PC-3 (cell line): Measurements from ENCODE around the gene KIF2B. TPM values are rescaled to one million over a fixed set of nuclear protein-coding genes. Genes with fewer than 3 reads are reported as not detected.

Experiments
- ATAC-seq: fragments of 200-7000 bp; cut with Tn5 transposase; 2 replicates; pipeline ENCODE4 v1.9.1; 2020; ENCODE audit warnings: mild to moderate bottlenecking, moderate library complexity
- Bru-seq: library from RNA; stranded (reverse); fragments of 400-500 nt; gene quantifications from one replicate; lab custom pipeline; 2021; lab: Mats Ljungman, UMichigan
- BruChase-seq, 2 experiments: library from RNA; stranded (reverse); fragments of 400-500 nt; gene quantifications; one replicate each; lab custom pipeline; 2021; lab: Mats Ljungman, UMichigan
- BruUV-seq: library from RNA; stranded (reverse); fragments of 400-500 nt; replicated peaks from 2 replicates; lab custom pipeline; 2021; lab: Mats Ljungman, UMichigan
- CTCF ChIA-PET: fragments of 300-600 bp; sonication (Branson Sonifier 250); formaldehyde crosslinking; loops from one replicate; lab custom pipeline; 2022; ENCODE audit warnings: antibody characterized with exemption; lab: Charles Lee
- POLR2A ChIA-PET: fragments of 300-600 bp; sonication (Branson Sonifier 250); formaldehyde crosslinking; loops from one replicate; lab custom pipeline; 2022; ENCODE audit warnings: antibody characterized with exemption; ENCODE audit not compliant: unreplicated experiment; lab: Charles Lee
- DNase-seq: peaks from one replicate; pipeline ENCODE4 v3.0.0-alpha.2; 2015
- H2AFZ ChIP-seq: fragments of 300-600 bp; sonication (generic); 2 replicates; pipeline ENCODE4 v1.6.0; 2016; ENCODE audit warnings: antibody characterized with exemption, low read length
- H3F3A ChIP-seq: fragments of 300-600 bp; sonication (generic); one replicate; pipeline ENCODE4 v1.6.0; 2017; ENCODE audit warnings: antibody characterized with exemption, low read length, control low read depth, mild to moderate bottlenecking; ENCODE audit not compliant: unreplicated experiment
- H3K27ac ChIP-seq: fragments of 300-600 bp; sonication (generic); 2 replicates; pipeline ENCODE4 v1.5.1; 2016; ENCODE audit warnings: mild to moderate bottlenecking, low read length
- H3K27me3 ChIP-seq: fragments of 300-600 bp; sonication (generic); 2 replicates; pipeline ENCODE4 v1.6.1; 2016; ENCODE audit warnings: low read length, mixed read lengths
- H3K36me3 ChIP-seq: fragments of 300-600 bp; sonication (generic); 2 replicates; pipeline ENCODE4 v1.6.1; 2016; ENCODE audit warnings: low read depth, mixed run types, low read length, mixed read lengths
- H3K4me1 ChIP-seq: fragments of 300-600 bp; sonication (generic); 2 replicates; pipeline ENCODE4 v1.5.1; 2016; ENCODE audit warnings: low read length; ENCODE audit not compliant: insufficient read depth
- H3K4me2 ChIP-seq: fragments of 300-600 bp; sonication (generic); 2 replicates; pipeline ENCODE4 v1.6.0; 2016; ENCODE audit warnings: low read length
- H3K4me3 ChIP-seq: fragments of 300-600 bp; sonication (generic); 2 replicates; pipeline ENCODE4 v1.5.1; 2016; ENCODE audit warnings: mild to moderate bottlenecking, low read length, mixed read lengths
- H3K79me2 ChIP-seq: fragments of 300-600 bp; sonication (generic); 2 replicates; pipeline ENCODE4 v1.6.1; 2017; ENCODE audit warnings: low read length, mixed read lengths
- H3K9ac ChIP-seq: fragments of 300-600 bp; sonication (generic); 2 replicates; pipeline ENCODE4 v1.6.0; 2016; ENCODE audit warnings: mild to moderate bottlenecking, low read length
- H3K9me2 ChIP-seq: fragments of 300-600 bp; sonication (generic); replicated peaks from 2 replicates; pipeline ENCODE4 v1.6.1; 2016; ENCODE audit warnings: mixed run types, low read length, mixed read lengths
- H3K9me3 ChIP-seq: fragments of 300-600 bp; sonication (generic); 2 replicates; pipeline ENCODE4 v1.6.1; 2016; ENCODE audit warnings: low read length, mixed read lengths
- H4K20me1 ChIP-seq: fragments of 300-600 bp; sonication (generic); 2 replicates; pipeline ENCODE4 v1.6.1; 2016; ENCODE audit warnings: low read length, mixed read lengths
- CTCF ChIP-seq: fragments of 300-600 bp; sonication (generic); conservative IDR thresholded peaks from 2 replicates; pipeline ENCODE4 v1.5.1; 2017; ENCODE audit warnings: antibody characterized with exemption, low read depth, mild to moderate bottlenecking, low read length
- EZH2 ChIP-seq: fragments of 300-600 bp; sonication (generic); IDR thresholded peaks from one replicate; pipeline ENCODE4 v1.6.1; 2017; ENCODE audit warnings: antibody characterized with exemption, mild to moderate bottlenecking, low read length; ENCODE audit not compliant: unreplicated experiment
- EZH2phosphoT487 ChIP-seq: fragments of 300-600 bp; sonication (generic); IDR thresholded peaks from 2 replicates; pipeline ENCODE4 v1.6.1; 2018; ENCODE audit warnings: mild to moderate bottlenecking, antibody characterized with exemption, low read length, borderline replicate concordance
- intact Hi-C: fragments of 100-400 bp; cut with micrococcal nuclease; formaldehyde crosslinking; loops from 2 replicates; pipeline ENCODE4 v1.9.0; 2023
- long read RNA-seq: library from polyadenylated mRNA; unstranded; transcript quantifications from one replicate; pipeline ENCODE4 v2.0.0, GENCODE V29; 2021; ENCODE audit not compliant: unreplicated experiment
- total RNA-seq: library from RNA; depleted of rRNA; stranded (reverse); fragments of >200 nt; gene quantifications from 2 replicates; pipeline ENCODE4 v1.2.3, GENCODE V29; 2014; rRNA removed

KIF2B gene, protein sequence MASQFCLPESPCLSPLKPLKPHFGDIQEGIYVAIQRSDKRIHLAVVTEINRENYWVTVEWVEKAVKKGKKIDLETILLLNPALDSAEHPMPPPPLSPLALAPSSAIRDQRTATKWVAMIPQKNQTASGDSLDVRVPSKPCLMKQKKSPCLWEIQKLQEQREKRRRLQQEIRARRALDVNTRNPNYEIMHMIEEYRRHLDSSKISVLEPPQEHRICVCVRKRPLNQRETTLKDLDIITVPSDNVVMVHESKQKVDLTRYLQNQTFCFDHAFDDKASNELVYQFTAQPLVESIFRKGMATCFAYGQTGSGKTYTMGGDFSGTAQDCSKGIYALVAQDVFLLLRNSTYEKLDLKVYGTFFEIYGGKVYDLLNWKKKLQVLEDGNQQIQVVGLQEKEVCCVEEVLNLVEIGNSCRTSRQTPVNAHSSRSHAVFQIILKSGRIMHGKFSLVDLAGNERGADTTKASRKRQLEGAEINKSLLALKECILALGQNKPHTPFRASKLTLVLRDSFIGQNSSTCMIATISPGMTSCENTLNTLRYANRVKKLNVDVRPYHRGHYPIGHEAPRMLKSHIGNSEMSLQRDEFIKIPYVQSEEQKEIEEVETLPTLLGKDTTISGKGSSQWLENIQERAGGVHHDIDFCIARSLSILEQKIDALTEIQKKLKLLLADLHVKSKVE
- total RNA-seq (not detected in 2 replicates), Bru-seq, nascent RNA (not detected), BruChase-seq, experiment 1, labeled RNA remaining after a 6-hour chase (not detected), BruChase-seq, experiment 2, labeled RNA remaining after a 2-hour chase (not detected)
- long read RNA-seq: 0 reads

DNA sequence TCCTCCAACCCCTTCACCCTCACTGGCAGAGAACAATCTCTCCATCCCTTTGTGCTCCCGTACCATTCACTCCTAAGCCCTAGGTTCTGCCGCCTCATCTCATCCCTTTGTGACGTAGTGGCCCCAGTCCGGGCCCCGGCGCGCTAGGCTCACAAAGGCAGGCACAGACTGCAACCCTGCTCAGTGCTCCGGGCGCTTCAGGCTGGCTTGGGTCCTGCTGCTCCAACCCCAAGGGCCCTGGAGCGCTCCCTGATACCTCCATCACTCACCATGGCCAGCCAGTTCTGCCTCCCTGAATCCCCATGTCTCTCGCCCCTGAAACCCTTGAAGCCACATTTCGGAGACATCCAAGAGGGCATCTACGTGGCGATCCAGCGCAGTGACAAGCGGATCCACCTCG is at the start of gene KIF2B:
KIF2B (plus strand) TSS at position 164 of the 400 bp plus-strand sequence; CDS start at position 271, 107 bp downstream.
- intact Hi-C loops: no loop called here
- Histone ChIP-seq H3K27me3 (no peaks in the 10 kb centered on the region), H3F3A (no peaks in the 10 kb centered on the region), H3K9me2 (no peaks in the 10 kb centered on the region), H3K27ac (no peak within 1 kb of the TSS), H3K4me3 (no peak within 1 kb of the TSS), H3K4me1 (no peaks in the 10 kb centered on the region), H3K4me2 (no peak within 1 kb of the TSS), H3K9me3 (peaks cover 16% of the 10 kb centered on the region), H4K20me1 (no peaks in the 10 kb centered on the region), H2AFZ (0 out of 2 replicates have a peak within 1 kb of the TSS, but pooled peaks have one; percentile 16), H3K9ac (no peak within 1 kb of the TSS), H3K36me3 (no peaks in the 10 kb centered on the region), H3K79me2 (no peaks in the 10 kb centered on the region)
- DNase-seq: no peak
- TF ChIP-seq EZH2 (no peak), EZH2phosphoT487 (no peak), CTCF (no peak)
- ATAC-seq: no peak
- BruUV-seq: no TSS peak
- POLR2A ChIA-PET: no interaction called here
- CTCF ChIA-PET: no interaction called here

DNA sequence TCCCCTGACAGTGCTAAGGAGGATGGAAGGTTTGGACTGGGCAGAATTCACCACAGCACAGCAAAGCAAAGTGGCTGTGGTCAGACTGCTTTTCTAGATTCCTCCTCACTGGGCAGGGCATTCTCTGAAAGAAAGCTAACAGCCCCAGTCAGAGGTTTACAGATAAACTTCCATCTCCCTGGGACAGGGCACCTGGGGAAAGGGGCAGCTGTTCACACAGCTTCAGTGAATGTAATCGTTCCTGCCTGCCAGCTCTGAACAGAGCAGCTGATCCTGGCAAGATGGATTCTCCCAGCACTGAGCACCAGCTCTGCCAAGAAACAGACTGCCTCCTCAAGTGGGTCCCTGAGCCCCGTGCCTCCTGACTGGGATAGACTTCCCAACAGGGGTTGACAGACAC is 42.4 kb upstream of the KIF2B start:
- Histone ChIP-seq H3K36me3 (no peaks in the 10 kb centered on the region), H3K4me3 (no peak overlapping the region), H3K9me2 (no peaks in the 10 kb centered on the region), H3K4me1 (no peaks in the 10 kb centered on the region), H3F3A (no peaks in the 10 kb centered on the region), H4K20me1 (no peaks in the 10 kb centered on the region), H3K27ac (no peak overlapping the region), H3K9ac (no peak overlapping the region), H2AFZ (no peak overlapping the region), H3K9me3 (peaks cover 18% of the 10 kb centered on the region), H3K27me3 (no peaks in the 10 kb centered on the region), H3K79me2 (no peaks in the 10 kb centered on the region), H3K4me2 (no peak overlapping the region)
- TF ChIP-seq EZH2phosphoT487 (no peak), CTCF (no peak), EZH2 (no peak)
- DNase-seq (no peak), ATAC-seq (no peak)
- BruUV-seq: no TSS peak
- intact Hi-C loops: no loop called here
- CTCF ChIA-PET: no interaction called here
- POLR2A ChIA-PET: no interaction called here
